ENCODE results near the gene METTL2A.
"Not testable (repeated sequence)": the region's sequence is repeated elsewhere in the genome, so short reads cannot be mapped to it uniquely, and the experiment has no call there.

Gene METTL2A, protein sequence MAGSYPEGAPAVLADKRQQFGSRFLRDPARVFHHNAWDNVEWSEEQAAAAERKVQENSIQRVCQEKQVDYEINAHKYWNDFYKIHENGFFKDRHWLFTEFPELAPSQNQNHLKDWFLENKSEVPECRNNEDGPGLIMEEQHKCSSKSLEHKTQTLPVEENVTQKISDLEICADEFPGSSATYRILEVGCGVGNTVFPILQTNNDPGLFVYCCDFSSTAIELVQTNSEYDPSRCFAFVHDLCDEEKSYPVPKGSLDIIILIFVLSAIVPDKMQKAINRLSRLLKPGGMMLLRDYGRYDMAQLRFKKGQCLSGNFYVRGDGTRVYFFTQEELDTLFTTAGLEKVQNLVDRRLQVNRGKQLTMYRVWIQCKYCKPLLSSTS

DNA sequence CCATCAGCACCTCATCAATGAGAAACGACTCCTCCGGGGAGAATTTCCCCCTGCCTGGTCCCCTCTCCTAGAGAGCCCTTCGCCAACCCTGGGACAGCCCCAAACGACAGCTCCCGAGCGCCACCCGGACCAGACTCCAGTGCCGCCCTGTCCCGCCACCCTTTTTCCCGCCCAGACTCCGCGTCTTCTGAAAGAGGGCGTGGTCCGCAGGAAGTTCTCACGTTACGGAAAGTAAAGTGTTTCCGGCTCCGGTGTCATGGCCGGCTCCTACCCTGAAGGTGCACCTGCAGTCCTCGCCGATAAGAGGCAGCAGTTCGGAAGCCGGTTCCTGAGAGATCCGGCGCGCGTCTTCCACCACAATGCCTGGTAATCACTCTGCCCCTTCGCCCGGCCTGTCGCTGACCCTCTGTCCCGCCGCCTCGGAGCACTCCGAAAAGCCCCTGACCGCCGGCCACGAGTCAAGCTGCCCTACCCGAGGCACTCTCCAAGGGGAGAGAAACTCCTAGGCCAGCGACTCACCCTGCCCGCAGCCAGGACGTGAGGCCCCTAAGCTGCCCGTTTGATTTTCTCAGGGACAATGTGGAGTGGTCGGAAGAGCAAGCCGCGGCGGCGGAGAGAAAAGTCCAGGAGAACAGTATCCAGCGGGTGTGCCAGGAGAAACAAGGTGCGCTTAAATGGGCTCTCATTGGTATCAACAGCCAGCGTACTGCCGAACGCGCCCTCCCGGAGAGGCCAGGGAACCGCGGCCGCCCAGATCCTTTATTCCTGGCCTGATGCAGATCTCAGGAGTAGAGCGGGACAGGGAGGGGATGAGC is at the start of gene METTL2A:
METTL2A (plus strand) TSS at position 251 of the 815 bp plus-strand sequence; CDS start at position 257, 6 bp downstream.
- DNase-seq: peak; percentile 88
- peak; percentile 97 for ATAC-seq

GRCh38 chr17:62380253-62380652 is 43.4 kb upstream of the METTL2A start, which contains the start of gene EFCAB3:
Gene EFCAB3 (plus strand): TSS chr17:62380553. CDS start chr17:62382980, 2,427 bp downstream.
- DNase-seq (no peak), ATAC-seq (no peak)

GRCh38 chr17:62381561-62381960 is 42.1 kb upstream of the METTL2A start:
- ATAC-seq (no peak), DNase-seq (no peak)

GRCh38 chr17:62388856-62389255 is 34.8 kb upstream of the METTL2A start:
- DNase-seq: no peak
- ATAC-seq: no peak

DNA sequence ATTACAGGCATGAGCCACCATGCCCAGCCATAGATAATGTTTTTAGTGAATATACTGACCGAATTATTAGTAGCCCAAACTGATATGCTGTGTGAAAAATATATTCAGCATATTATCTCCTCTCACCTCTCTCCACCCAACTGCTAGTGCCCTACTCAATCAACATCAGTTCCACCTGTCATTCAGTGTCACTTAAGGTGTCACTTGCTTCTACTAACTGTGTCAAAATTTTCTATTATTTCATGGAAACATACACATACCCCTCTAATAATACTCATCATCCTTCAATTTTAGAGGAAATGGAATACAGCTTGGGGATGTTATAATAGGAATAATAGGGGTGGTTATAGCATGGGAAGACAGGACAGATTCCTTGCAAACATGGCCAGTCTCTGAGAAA is 30.8 kb upstream of the METTL2A start:
- ATAC-seq (no peak), DNase-seq (no peak)

- ATAC-seq: no peak
- no peak for DNase-seq
Observed at GRCh38 chr17:62398891-62399290, 24.8 kb upstream of the METTL2A start.

- DNase-seq (no peak), ATAC-seq (no peak)
Observed at GRCh38 chr17:62405451-62405850, 18.2 kb upstream of the METTL2A start.

GRCh38 chr17:62413090-62413489 is 10.6 kb upstream of the METTL2A start:
- not testable (repeated sequence) for ATAC-seq, DNase-seq

- DNase-seq, ATAC-seq: not testable (repeated sequence)
Observed at GRCh38 chr17:62426214-62426613, 2.5 kb downstream of the METTL2A start.

- ATAC-seq, DNase-seq: not testable (repeated sequence)
Observed at GRCh38 chr17:62435251-62435650, 11.6 kb downstream of the METTL2A start.

- not testable (repeated sequence) for ATAC-seq, DNase-seq
Observed at GRCh38 chr17:62441181-62441580, 17.5 kb downstream of the METTL2A start.

GRCh38 chr17:62444063-62444462 is 20.4 kb downstream of the METTL2A start:
- DNase-seq (no peak), ATAC-seq (no peak)

DNA sequence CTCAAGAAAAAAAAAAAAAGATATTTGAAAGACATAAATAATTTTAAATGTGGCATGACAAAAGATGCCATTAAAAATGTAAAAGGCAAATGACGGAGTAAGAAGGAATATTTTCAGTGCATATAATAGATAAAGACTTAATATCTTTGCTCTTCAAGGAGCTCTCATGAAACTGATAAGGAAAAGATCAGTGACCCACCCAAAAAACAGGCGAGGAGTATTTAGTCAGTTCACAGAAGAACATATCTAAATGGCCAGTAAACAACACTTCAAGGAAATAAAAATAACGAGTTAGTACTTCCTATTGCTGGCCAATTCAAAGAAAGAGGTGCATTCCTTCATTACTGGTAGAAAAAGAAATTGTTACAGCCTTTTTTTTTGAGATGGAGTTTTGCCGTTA is 22.1 kb downstream of the METTL2A start:
- ATAC-seq, DNase-seq: not testable (repeated sequence)

DNA sequence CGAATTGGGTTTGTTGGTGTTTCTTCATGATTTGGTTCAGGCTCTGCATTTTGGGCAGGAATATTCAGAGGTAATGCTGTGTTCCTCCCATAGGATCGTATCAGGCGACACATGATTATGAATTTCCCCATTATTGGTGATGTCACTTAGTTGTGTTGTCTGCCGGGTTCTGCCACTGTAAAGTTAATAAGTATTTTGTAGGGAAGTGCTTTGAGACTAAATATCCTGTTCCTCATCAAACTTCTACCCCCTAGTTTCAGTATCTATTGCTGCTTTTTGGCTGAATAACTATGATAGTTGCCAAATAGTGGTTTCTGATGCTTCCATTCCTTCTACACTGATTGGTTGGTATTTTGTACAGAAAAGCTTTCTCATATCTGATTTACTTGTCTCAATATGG is 28.5 kb downstream of the METTL2A start:
- ATAC-seq, DNase-seq: not testable (repeated sequence)

GRCh38 chr17:62453041-62453440 is 29.3 kb downstream of the METTL2A start:
- not testable (repeated sequence) for ATAC-seq, DNase-seq

DNA sequence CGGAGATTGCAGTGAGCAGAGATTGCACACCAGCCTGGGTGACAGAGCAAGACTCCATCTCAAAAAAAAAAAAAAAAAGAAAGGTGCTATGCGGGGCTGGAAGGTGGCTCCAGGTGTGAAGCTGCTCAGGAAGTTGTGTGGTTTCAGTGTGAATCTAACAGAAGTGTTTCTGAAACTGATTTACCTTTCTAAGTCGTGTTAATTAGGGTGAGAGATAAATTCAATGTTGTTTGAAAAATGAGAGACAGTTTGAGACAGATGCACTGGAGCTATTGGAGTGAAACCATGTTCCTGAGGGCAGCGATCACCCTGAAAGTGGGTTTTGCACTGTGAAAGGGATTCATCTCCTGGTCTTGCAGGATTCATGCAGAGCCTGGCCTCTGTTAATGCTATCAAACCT is 30.0 kb downstream of the METTL2A start:
- not testable (repeated sequence) for ATAC-seq, DNase-seq

- not testable (repeated sequence) for DNase-seq, ATAC-seq
Observed at GRCh38 chr17:62454111-62454510, 30.4 kb downstream of the METTL2A start.

DNA sequence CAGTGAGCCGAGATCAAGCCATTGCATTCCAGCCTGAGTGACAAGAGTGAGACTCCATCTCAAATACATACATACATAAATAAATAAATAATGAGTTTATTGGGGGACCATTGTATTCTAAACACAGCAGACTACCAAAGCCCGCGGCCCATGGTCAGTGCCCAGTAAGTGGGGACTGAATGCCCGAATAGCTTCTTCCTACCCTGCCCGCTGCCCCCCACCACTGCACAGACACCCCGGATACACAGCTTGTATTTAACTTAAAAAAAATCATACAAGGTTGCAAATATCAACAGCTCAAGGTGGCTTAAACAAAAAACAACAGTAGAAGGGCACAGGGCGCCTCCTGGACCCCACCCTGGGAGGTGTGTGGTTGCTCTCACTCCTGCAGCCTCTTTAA is 32.3 kb downstream of the METTL2A start:
- ATAC-seq (no peak), DNase-seq (no peak)

- DNase-seq, ATAC-seq: not testable (repeated sequence)
Observed at GRCh38 chr17:62458483-62458882, 34.8 kb downstream of the METTL2A start.

GRCh38 chr17:62464422-62464821 is 40.7 kb downstream of the METTL2A start:
- not testable (repeated sequence) for ATAC-seq, DNase-seq

- DNase-seq, ATAC-seq: not testable (repeated sequence)
Observed at GRCh38 chr17:62465271-62465670, 41.6 kb downstream of the METTL2A start.

- DNase-seq (peak; percentile 76), ATAC-seq (peak; percentile 28)
Observed at GRCh38 chr17:62470666-62471379, 47.1 kb downstream of the METTL2A start.

All from stimulated activated naive CD8-positive, alpha-beta T cell treated with anti-CD3 and anti-CD28 coated beads, Interleukin-15, Interleukin-2, amounts not matched to agents 100 U/mL and 50 U/mL, for 24 hours (primary cell).